GM20431 (cell line): ENCODE results near the gene CT47A7.
"Not testable (repeated sequence)": the region's sequence is repeated elsewhere in the genome, so short reads cannot be mapped to it uniquely, and the experiment has no call there.

ENCODE experiments used
- in situ Hi-C: fragments of 300-500 bp; cut with MseI, MboI; formaldehyde crosslinking; loops from one replicate; pipeline ENCODE4 v1.15.0; 2020; ENCODE audit warnings: low sequenced_read_pairs; ENCODE audit not compliant: unreplicated experiment

Gene CT47A7

DNA sequence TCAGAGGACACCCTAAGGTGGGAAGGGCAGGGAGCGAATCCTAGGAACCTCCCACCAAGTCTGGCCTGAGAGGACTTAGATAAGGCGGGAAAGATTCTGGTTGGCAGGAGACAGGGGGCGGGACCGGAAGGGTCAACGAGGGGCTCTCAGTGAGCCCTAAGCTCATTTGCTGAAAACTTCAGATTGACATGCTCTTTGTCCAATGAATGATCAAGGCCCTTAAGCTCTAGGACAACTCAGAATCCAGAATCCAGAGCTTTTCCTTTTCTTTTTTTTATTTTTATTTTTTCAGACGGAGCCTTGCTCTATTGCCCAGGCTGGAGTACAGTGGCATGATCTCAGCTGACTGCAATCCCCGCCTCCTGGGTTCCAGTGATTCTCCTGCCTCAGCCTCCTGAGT is at the start of gene CT47A7:
CT47A7 (minus strand) TSS at position 101 of the 400 bp plus-strand sequence. CDS start 255 bp downstream, outside the sequence.
- in situ Hi-C loops: not testable (repeated sequence)

GRCh38 chrX:121000589-121000988 is 44.2 kb upstream of the CT47A7 start:
- in situ Hi-C loops: no loop called here

- in situ Hi-C loops: no loop called here
Observed at GRCh38 chrX:120999413-120999812, 43.0 kb upstream of the CT47A7 start.

- in situ Hi-C loops: not testable (repeated sequence)
Observed at GRCh38 chrX:120985660-120986059, 29.3 kb upstream of the CT47A7 start, which contains the start of gene CT47A1. Gene CT47A1, minus strand, starts transcription at chrX:120985760. Its CDS starts 231 bp downstream, at chrX:120985529.
